Activated naive CD8-positive, alpha-beta T cell treated with anti-CD3 and anti-CD28 coated beads for 36 hours (primary cell): Measurements from ENCODE around the gene OR10P1. TPM values are rescaled to one million over a fixed set of nuclear protein-coding genes. Genes with fewer than 3 reads are reported as not detected.
"Not testable (repeated sequence)": the region's sequence is repeated elsewhere in the genome, so short reads cannot be mapped to it uniquely, and the experiment has no call there.

Experiments
- DNase-seq: peaks from one replicate; pipeline ENCODE4 v3.0.0; 2021
- H3K27ac Mint-ChIP-seq: one replicate; pipeline ENCODE4 v1.8.0; 2022; ENCODE audit warnings: mild to moderate bottlenecking, moderate library complexity, mixed read lengths
- H3K27me3 Mint-ChIP-seq: one replicate; pipeline ENCODE4 v1.8.0; 2022; ENCODE audit warnings: mild to moderate bottlenecking, mixed read lengths
- H3K36me3 Mint-ChIP-seq: one replicate; pipeline ENCODE4 v1.8.0; 2021; ENCODE audit warnings: mild to moderate bottlenecking, mixed read lengths
- H3K4me1 Mint-ChIP-seq: one replicate; pipeline ENCODE4 v1.8.0; 2021; ENCODE audit warnings: mixed read lengths
- H3K4me3 Mint-ChIP-seq: one replicate; pipeline ENCODE4 v1.8.0; 2022; ENCODE audit warnings: mild to moderate bottlenecking, moderate library complexity, mixed read lengths
- H3K9me3 Mint-ChIP-seq: one replicate; pipeline ENCODE4 v1.8.0; 2022; ENCODE audit warnings: mixed read lengths
- total RNA-seq, 2 experiments: library from RNA; stranded (reverse); gene quantifications; one replicate each; pipeline ENCODE4 v1.2.3, GENCODE V29; 2021

The OR10P1 gene
- total RNA-seq, 2 experiments from 2014 or later, result not detected

- H3K4me1 Mint-ChIP-seq, result peaks cover 16% of the 10 kb centered on the region
- DNase-seq, result peak; percentile 39
- peak overlapping the region; percentile 44 for H3K4me3 Mint-ChIP-seq
- peak overlapping the region; percentile 53 for H3K27ac Mint-ChIP-seq
- H3K36me3 Mint-ChIP-seq, result no peaks in the 10 kb centered on the region
- peaks cover 19% of the 10 kb centered on the region for H3K27me3 Mint-ChIP-seq
- no peaks in the 10 kb centered on the region for H3K9me3 Mint-ChIP-seq
Measured at GRCh38 chr12:55637467-55637866, 775 bp downstream of the OR10P1 start.

GRCh38 chr12:55641595-55641994 is 4.9 kb downstream of the OR10P1 start:
- Mint-ChIP-seq H3K9me3 (peaks cover 1% of the 10 kb centered on the region), H3K27me3 (peaks cover 6% of the 10 kb centered on the region), H3K4me1 (peaks cover 23% of the 10 kb centered on the region), H3K36me3 (peaks cover 2% of the 10 kb centered on the region), H3K4me3 (no peak overlapping the region), H3K27ac (no peak overlapping the region)
- DNase-seq, result no peak

- Mint-ChIP-seq H3K27me3 (peaks cover 5% of the 10 kb centered on the region), H3K4me1 (peaks cover 26% of the 10 kb centered on the region), H3K36me3 (peaks cover 5% of the 10 kb centered on the region), H3K9me3 (peaks cover 5% of the 10 kb centered on the region), H3K4me3 (no peak overlapping the region), H3K27ac (no peak overlapping the region)
- no peak for DNase-seq
Measured at GRCh38 chr12:55642267-55642666, 5.6 kb downstream of the OR10P1 start.

- peaks cover 7% of the 10 kb centered on the region for H3K9me3 Mint-ChIP-seq
- H3K27ac Mint-ChIP-seq, result no peak overlapping the region
- H3K4me1 Mint-ChIP-seq, result peaks cover 24% of the 10 kb centered on the region
- no peak overlapping the region for H3K4me3 Mint-ChIP-seq
- peaks cover 5% of the 10 kb centered on the region for H3K36me3 Mint-ChIP-seq
- H3K27me3 Mint-ChIP-seq, result peaks cover under 1% of the 10 kb centered on the region
- DNase-seq, result no peak
Measured at GRCh38 chr12:55642669-55643068, 6.0 kb downstream of the OR10P1 start.

GRCh38 chr12:55644591-55644990 is 7.9 kb downstream of the OR10P1 start:
- H3K4me3 Mint-ChIP-seq, result no peak overlapping the region
- no peaks in the 10 kb centered on the region for H3K27me3 Mint-ChIP-seq
- no peak overlapping the region for H3K27ac Mint-ChIP-seq
- no peak for DNase-seq
- peaks cover 12% of the 10 kb centered on the region for H3K9me3 Mint-ChIP-seq
- peaks cover 24% of the 10 kb centered on the region for H3K4me1 Mint-ChIP-seq
- H3K36me3 Mint-ChIP-seq, result peaks cover 5% of the 10 kb centered on the region

- H3K36me3 Mint-ChIP-seq, result peaks cover 14% of the 10 kb centered on the region
- H3K4me1 Mint-ChIP-seq, result peaks cover 30% of the 10 kb centered on the region
- peak overlapping the region; percentile 75 for H3K27ac Mint-ChIP-seq
- no peak for DNase-seq
- H3K4me3 Mint-ChIP-seq, result no peak overlapping the region
- peaks cover 22% of the 10 kb centered on the region for H3K9me3 Mint-ChIP-seq
- H3K27me3 Mint-ChIP-seq, result no peaks in the 10 kb centered on the region
Measured at GRCh38 chr12:55647027-55647426, 10.3 kb downstream of the OR10P1 start.

- H3K36me3 Mint-ChIP-seq, result peaks cover 14% of the 10 kb centered on the region
Measured at GRCh38 chr12:55650620-55651298, 14.1 kb downstream of the OR10P1 start.

GRCh38 chr12:55651299-55651683 is 14.6 kb downstream of the OR10P1 start:
- Mint-ChIP-seq H3K9me3 (peaks cover 29% of the 10 kb centered on the region), H3K27ac (no peak overlapping the region), H3K4me3 (no peak overlapping the region), H3K36me3 (peaks cover 14% of the 10 kb centered on the region), H3K4me1 (peaks cover 29% of the 10 kb centered on the region), H3K27me3 (peaks cover 3% of the 10 kb centered on the region)
- no peak for DNase-seq

More at GRCh38 chr12:55650620-55651298, 14.1 kb downstream of the OR10P1 start:
- Mint-ChIP-seq H3K9me3 (peaks cover 29% of the 10 kb centered on the region), H3K4me1 (peaks cover 31% of the 10 kb centered on the region)
- not testable (repeated sequence) for DNase-seq, H3K27ac Mint-ChIP-seq, H3K4me3 Mint-ChIP-seq, H3K27me3 Mint-ChIP-seq

- H3K4me1 Mint-ChIP-seq, result peaks cover 23% of the 10 kb centered on the region
- peak overlapping the region; percentile 26 for H3K27ac Mint-ChIP-seq
- H3K36me3 Mint-ChIP-seq, result peaks cover 9% of the 10 kb centered on the region
- peaks cover 10% of the 10 kb centered on the region for H3K27me3 Mint-ChIP-seq
- peak; percentile 21 for DNase-seq
- H3K9me3 Mint-ChIP-seq, result peaks cover 23% of the 10 kb centered on the region
- no peak overlapping the region for H3K4me3 Mint-ChIP-seq
Measured at GRCh38 chr12:55652352-55652751, 15.7 kb downstream of the OR10P1 start.

- Mint-ChIP-seq H3K9me3 (peaks cover 22% of the 10 kb centered on the region), H3K4me3 (no peak overlapping the region), H3K36me3 (peaks cover 9% of the 10 kb centered on the region), H3K4me1 (peaks cover 23% of the 10 kb centered on the region), H3K27me3 (peaks cover 13% of the 10 kb centered on the region), H3K27ac (no peak overlapping the region)
- no peak for DNase-seq
Measured at GRCh38 chr12:55653031-55653430, 16.3 kb downstream of the OR10P1 start.

- Mint-ChIP-seq H3K27ac (no peak overlapping the region), H3K4me1 (peaks cover 23% of the 10 kb centered on the region), H3K9me3 (peaks cover 16% of the 10 kb centered on the region), H3K36me3 (peaks cover 9% of the 10 kb centered on the region), H3K27me3 (peaks cover 13% of the 10 kb centered on the region), H3K4me3 (no peak overlapping the region)
- no peak for DNase-seq
Measured at GRCh38 chr12:55654511-55655214, 18.0 kb downstream of the OR10P1 start.

GRCh38 chr12:55657212-55657611 is 20.5 kb downstream of the OR10P1 start:
- H3K36me3 Mint-ChIP-seq, result no peaks in the 10 kb centered on the region
- peaks cover 6% of the 10 kb centered on the region for H3K9me3 Mint-ChIP-seq
- H3K27ac Mint-ChIP-seq, result no peak overlapping the region
- no peak overlapping the region for H3K4me3 Mint-ChIP-seq
- H3K27me3 Mint-ChIP-seq, result peaks cover 17% of the 10 kb centered on the region
- DNase-seq, result no peak
- H3K4me1 Mint-ChIP-seq, result peaks cover 11% of the 10 kb centered on the region

GRCh38 chr12:55658212-55658611 is 21.5 kb downstream of the OR10P1 start:
- peaks cover under 1% of the 10 kb centered on the region for H3K9me3 Mint-ChIP-seq

GRCh38 chr12:55658635-55659391 is 22.1 kb downstream of the OR10P1 start:
- Mint-ChIP-seq H3K9me3 (no peaks in the 10 kb centered on the region), H3K36me3 (no peaks in the 10 kb centered on the region)
- no peak for DNase-seq

More at GRCh38 chr12:55658212-55658611, 21.5 kb downstream of the OR10P1 start:
- no peak overlapping the region for H3K4me3 Mint-ChIP-seq
- H3K4me1 Mint-ChIP-seq, result peaks cover 4% of the 10 kb centered on the region
- peaks cover 17% of the 10 kb centered on the region for H3K27me3 Mint-ChIP-seq
- DNase-seq, result no peak
- H3K36me3 Mint-ChIP-seq, result no peaks in the 10 kb centered on the region
- H3K27ac Mint-ChIP-seq, result no peak overlapping the region

More at GRCh38 chr12:55658635-55659391, 22.1 kb downstream of the OR10P1 start:
- Mint-ChIP-seq H3K27me3 (peaks cover 17% of the 10 kb centered on the region), H3K4me1 (peaks cover 3% of the 10 kb centered on the region), H3K4me3 (no peak overlapping the region), H3K27ac (no peak overlapping the region)
